Measurements from ENCODE around the gene NTHL1.

GRCh38 chr16:2015117-2015946 is 32.3 kb downstream of the NTHL1 start:
- TF ChIP-seq ZNF518B (CRISPR knock-in tag; IDR thresholded peaks at IDR 0.05) (no peak), CTCF (IDR thresholded peaks at IDR 0.05 in 2 of 3, conservative IDR thresholded peaks at IDR 0.05 in 1 of 3; ENCODE audit: insufficient read depth in 2 of 3, low read depth in 1 of 3, low read length in 3 of 3) (no peak), REST (IDR thresholded peaks at IDR 0.05; ENCODE audit: borderline replicate concordance) (no peak), REST (CRISPR knock-in tag; IDR thresholded peaks at IDR 0.05; ENCODE audit: low read depth) (no peak), MAFF (IDR thresholded peaks at IDR 0.05; ENCODE audit: low read length) (no peak), LARP7 (IDR thresholded peaks at IDR 0.05) (no peak), E2F1 (CRISPR knock-in tag; IDR thresholded peaks at IDR 0.05) (no peak), PATZ1 (CRISPR knock-in tag; IDR thresholded peaks at IDR 0.05; ENCODE audit: borderline replicate concordance) (no peak), ERF (CRISPR knock-in tag; IDR thresholded peaks at IDR 0.05) (no peak), EZH2 (IDR thresholded peaks at IDR 0.05; ENCODE audit: borderline replicate concordance, low read depth, low read length) (no peak), TFE3 (CRISPR knock-in tag; IDR thresholded peaks at IDR 0.05) (no peak)

All from K562 (cell line).